ENCODE results near the gene AFAP1L1.
"Not testable (repeated sequence)": the region's sequence is repeated elsewhere in the genome, so short reads cannot be mapped to it uniquely, and the experiment has no call there.

Gene AFAP1L1

DNA sequence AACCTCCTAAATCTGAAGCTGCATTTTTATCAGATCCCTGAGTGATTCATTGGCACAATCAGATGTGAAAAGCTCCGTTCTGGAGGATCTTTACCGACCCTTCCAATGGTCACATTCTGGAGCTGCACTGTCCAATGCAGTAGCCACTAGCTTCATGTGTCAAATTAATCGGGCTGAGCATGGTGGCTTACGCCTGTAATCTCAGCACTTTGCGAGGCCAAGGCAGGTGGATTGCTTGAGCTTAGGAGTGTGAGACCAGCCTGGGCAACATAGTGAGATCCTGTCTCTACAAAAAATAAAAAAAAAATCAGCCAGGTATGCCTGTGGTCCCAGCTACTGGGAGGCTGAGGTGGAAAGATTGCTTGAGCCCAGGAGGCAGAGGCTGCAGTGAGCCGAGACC, 103.8 kb downstream of the AFAP1L1 start:
- DNase-seq = no peak

DNA sequence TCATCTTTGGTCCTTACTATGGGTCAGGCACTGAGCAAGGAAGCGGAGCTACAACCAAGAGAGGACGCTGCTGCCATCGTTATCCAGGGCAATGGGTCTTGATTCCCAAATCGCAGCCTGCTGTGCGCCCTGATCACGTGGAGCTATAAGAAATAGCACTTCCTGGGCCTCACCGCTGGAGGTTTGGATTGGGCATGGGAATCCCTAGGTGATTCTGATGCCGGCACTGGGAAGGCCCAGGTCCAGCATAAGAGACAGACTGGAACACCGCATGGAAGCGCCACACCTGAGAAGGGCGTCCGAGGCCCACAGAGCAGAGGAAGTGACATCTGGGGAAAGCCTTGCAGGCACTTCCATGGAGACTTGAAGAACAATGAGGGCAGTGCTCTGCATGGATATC, 104.4 kb downstream of the AFAP1L1 start:
- no peak for DNase-seq

DNA sequence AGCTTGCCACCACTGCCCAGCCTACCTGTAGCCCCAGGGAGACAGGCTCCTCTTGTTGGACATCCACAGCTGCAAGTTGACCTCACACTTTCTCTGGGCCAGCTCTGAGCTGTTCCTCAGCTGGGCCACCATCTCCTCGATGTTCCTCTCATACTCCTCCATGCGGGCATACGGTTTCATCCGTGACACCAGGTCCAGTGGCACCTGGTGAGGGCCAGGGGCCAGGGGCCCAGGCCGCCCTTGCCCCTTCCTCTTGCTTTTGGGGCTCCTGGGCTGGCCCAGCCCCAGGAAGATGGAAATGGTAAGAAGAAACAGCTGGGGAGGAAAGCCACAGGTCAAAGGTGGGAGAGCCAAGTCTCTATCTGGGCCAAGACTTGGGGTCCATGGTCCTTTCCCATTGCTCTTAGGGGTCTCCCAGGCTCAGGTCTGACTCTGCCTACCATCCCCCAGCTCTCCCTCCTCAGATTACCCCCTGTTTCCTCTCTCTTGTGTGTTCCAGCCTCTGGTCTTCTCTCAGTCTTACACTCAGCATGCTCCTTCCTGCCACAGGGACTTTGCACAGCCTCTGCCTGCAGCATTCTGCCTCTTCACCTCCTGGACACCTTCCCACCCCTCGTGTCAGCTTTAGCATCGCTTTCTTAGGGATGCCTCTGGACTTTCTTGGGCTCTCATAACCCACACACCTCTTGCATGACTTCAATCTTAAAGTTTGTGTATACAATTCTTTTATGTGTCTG, 105.2 kb downstream of the AFAP1L1 start:
- no peak for DNase-seq

DNA sequence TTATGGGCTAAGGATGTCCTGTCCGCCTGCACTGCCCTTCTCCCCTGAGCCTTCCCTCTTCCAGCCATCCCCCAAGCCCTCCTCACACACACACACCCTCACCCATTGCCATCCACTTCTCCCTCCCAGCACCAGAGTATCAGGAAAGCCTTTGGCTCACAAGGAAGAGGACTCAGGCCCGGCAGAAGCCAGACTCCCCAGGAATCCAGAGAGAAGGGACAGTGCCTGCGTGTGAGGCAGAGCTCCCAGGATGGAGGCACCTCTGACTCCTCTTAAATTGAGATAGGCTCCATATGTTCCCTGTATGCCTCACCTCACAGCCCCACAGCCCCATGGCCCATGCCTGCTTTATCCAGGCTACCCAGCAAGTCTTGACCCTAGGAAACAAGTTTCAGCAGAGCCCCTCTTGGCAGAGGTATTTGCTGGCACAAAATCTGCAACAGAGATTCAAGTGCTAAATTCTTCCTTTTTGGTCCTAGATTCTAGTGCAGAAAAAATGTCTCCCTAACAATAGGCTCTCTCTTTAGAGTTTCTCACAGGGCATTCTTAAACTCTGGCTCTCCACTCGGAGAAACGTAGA, 106.7 kb downstream of the AFAP1L1 start:
- DNase-seq = no peak

DNA sequence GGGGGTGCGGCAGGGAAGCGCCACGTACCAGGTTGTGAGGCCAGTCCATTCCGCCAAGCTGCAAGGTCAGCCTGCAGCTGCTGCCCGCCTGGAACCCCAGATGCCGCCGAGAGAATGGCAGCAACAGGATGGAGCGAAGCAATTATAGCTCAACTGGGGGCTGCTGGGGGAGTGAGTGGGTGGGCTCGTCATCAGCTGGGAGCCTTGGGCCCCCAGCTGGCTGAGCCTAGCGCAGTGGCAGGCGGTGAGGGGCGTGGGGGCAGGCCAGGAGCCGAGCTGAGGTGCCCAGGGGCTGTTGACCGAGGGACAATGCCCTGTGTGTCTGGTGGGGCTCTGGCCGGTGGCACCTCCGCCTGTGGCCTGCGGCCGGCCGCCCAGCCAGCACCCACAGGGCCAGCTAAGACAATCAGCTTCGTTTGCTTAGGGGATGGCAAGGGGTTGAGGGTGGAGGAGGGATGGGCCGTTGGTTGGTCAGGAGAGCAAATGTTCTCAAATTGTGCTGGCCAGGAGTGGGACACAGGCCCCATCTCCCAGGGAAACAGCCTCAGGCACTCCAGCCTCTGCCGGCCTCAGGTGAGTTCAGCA, 107.6 kb downstream of the AFAP1L1 start, which contains the start of gene IL17B:
IL17B (minus strand) TSS at position 116 of the 585 bp plus-strand sequence; CDS start at position 49, 67 bp downstream.
- peak; percentile 39 for DNase-seq

DNA sequence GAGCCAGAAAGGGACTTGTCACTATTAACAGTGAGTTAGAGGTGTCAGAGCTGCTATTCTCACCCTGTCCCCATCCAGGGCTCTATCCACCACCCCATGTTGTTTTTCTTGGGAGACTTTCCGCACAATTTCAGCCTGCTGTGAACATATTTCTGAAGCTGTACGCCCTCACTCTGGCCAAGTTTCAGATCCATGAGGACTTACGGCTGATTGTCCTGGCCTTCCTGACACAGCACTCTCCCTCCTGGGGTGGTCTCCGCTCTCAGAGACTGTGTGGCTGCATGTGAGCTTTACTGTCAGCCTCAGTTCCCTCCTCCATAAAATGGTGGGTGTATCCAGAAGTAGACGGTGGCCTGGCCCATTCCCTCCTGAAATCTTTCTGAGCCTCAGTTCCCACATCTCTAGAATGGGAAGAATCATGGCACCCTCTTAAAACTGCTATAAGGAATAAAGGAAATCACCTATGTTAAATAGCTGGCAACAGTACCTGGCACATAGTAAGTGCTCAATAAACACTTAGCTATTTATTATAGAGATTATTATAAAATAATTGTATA, 108.2 kb downstream of the AFAP1L1 start:
- no peak for DNase-seq

DNA sequence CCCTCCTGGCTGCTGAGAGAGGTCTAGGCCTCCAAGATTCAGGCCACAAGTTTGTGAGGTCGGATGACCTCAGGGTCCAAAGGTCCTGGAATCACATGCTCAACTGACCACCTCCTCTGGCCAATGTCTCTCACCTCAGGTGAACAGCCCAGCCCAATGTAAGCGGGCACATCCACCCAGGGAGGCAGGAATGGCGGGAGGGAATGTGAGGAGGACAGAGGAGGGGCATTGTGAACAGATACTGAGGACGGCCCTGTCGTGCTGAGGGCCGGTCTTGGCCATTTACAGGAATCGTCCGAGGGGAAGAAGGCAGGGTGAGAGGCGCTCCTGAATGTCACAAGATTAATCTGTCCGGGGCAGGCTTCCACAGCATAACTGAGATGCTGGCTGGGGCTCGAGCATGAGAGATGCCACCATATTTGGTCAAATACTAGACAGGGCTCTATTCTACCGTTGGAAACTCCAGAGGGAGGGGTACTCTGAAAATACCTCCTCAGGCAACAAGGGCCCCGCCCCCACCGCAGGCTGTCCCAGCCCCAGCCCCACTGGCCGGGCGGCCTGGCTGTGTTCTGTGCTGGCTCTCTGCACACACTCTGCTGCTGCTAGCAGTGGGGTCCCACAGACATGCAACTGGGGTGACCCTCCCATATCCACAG, 108.9 kb downstream of the AFAP1L1 start:
- no peak for DNase-seq

DNA sequence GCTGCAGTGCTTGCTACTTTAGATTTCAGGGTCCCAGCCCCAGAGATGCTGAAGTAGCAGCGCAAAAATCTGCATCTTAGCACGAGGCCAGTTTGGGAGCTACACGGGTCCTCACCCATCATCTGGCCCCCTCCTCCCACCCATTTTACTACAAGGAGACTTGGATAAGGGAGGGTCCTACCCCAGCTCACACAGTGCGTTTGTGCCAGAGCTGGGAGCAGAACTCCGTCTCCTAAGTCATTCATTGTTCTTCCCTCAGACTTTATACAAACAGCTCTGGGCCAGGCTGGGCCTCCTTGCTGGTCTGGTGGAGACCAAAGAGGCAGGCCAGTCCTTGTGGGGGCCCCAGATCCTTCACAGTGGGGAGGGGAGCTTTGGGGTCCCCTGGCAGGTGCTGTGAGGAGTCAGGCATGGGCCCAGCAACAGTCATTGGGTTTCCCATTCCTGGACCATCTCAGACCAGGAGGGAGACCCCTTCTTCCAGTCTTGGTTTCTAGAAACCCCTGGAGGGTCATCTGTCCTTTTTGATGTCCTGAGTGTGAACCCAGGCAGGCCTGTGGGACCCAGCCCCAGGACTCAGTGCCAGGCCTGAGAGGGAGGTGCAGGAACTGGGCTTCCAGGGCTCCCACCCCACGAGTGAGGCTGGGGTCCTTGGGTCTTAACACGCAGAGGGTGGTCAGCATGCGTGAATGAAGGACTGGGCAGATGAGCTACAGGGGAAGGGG, 109.8 kb downstream of the AFAP1L1 start:
- no peak for DNase-seq

DNA sequence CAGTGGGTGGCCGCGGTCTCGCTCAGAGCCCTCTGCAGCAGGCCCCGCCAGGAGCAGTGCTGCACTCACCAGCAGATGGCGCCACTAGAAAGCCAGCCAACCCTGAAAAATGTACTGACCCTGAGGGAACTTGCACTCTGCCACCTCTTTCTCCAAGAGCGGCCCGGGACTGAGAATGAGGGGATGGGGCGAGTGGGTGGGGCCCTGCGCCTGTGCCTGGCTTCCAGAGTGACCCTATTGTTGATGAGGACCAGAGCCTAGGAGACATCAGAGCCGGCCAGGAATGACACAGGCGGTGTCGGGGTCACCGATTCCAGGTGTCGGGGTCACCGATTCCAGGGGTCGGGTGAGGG, 110.3 kb downstream of the AFAP1L1 start:
- peak; percentile 90 for DNase-seq

DNA sequence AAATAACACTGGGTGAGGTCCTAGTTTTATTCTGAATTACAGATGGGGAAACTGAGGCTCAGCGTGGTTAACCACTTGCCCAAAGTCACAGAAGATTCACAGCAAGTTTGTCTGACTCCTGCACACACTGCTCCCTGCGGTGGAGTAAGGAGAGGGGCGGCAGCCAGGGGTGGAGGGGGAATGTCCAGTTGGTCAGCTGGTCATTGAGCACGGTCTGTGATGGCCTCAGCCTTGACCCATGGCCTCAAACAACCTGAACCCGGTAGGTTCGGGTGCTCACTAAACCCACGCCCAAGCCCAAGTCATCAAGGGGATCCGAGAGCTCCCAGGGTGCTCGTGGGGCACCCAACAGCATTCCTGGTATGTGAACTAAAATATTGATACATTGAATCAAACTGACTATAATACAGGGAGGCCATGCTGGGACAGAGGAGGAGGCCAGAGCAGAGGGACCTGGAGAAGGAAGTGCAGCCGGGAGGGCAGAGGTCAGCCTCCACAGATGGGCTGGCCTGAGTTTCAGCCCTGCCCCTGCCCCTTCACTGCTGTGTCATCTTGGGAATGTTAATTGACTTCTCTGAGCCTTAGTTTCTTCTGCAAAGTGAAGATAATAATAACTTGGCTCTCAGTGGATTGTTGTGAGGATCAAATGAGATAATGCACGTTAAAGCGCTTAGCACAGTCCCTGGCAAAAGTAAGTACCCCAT, 111.0 kb downstream of the AFAP1L1 start:
- DNase-seq = no peak

DNA sequence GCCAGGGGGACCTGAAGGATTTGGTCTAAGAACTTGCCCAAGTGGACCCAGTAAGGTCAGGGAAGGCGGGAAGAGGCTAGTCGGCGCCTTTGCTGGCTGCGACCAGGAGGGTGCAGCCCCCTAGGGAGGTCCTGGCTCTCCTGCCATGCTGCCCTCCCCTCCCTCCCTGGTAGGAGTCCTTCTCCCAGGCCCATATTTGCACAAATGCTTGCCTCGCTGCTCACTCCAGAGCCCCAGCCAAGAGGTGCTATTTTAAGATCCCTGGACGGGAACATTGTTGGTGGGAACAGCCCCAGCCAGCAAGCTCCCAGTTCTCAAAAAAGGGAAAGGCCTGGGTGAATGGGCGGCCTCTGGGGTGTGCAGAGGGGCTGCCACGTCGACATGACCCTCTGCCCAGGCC, 111.7 kb downstream of the AFAP1L1 start:
- no peak for DNase-seq

DNA sequence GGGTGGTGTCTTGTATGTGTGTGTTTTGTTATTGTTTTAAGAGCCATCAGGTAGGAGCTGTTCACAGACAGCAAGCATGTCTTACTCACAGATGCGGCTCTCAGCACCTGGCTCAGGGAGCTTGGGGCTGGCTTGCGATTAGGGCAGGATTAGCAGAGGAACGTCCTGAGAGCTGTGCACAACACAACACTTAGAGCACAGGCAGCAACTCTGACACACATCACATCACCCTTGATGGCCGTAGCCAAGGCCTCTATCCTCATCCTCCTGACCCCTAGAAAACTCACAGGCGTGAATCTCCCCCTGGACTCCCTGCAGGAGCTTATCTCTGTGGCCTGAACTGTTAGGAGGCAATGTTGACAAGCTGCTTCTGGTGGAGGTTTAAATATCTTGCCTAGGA, 114.5 kb downstream of the AFAP1L1 start:
- no peak for DNase-seq

DNA sequence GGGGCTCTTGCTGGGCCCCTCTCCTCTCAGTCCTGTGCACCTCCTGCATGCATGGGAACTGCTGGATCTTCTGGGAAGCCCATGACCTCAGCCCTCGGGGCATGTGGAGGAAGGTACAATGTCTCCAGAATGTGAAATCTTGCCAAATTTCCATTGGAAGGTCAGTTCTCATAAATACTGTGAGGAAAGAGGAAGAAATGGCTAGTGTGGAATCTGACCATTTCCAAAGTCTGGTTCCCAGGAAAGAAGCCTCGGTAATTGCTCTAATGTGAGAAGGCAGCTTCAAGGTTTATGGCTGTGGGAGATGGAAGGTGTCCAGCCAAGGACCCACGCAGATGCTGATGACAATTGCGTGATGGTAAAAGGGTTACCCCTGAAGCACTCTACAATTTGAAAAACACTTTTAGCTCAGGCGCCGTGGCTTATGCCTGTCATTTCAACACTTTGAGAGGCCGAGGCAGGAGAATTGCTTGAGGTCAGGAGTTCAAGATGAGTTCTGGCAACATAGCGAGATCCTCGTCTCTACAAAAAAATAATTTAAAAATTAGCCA, 115.5 kb downstream of the AFAP1L1 start:
- no peak for DNase-seq

DNA sequence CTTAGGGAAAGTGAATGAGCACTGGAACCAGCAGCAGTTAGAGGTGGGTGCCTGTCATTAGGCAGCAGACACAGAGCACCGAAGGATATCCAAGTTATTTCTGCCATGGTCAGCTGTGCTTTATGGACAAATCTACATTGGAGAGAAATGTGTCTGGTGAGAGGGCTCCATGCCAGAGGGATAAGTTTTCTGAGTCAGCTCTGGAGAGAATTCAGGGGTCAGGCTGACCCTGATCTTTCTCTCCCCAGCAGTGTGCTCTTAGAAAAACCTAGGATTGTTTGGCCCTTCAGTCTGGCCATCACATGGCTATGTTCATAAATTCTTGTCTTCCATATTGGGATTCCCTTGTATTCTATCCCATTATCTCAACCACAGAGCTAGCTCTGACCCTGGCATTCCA, 116.3 kb downstream of the AFAP1L1 start:
- DNase-seq = no peak

DNA sequence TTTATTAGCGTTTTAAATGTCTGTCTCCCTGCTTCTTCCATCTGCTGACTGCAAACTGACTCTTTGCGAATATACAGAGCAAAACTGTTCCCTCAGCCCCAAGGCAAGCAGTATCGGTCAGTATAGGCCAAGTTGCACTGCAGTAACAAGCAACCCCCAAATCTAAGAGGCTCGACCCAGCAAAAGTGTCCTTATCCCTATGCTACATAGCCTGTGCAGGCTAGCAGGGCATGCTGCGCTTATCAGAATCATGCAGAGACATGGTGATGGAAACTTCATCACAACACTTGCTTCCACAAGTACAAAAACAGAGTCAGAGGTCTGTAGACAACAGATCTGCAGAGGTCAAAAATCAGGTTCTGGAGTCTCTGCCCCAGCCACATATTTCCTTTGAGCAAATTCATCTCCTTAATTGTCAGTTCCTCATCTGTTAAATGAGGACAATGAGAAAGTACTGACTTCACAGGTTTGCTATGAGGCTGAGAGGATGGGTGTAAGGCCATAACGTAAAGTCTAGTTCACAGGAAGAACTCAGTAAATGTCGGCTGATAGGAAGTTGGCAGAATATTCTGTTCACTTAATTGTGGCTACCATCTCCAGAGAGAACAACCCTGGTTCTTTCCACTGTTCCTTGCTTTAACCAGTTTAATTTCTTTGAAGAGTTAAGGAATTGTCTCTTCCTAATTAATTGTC, 117.0 kb downstream of the AFAP1L1 start:
- DNase-seq = no peak

DNA sequence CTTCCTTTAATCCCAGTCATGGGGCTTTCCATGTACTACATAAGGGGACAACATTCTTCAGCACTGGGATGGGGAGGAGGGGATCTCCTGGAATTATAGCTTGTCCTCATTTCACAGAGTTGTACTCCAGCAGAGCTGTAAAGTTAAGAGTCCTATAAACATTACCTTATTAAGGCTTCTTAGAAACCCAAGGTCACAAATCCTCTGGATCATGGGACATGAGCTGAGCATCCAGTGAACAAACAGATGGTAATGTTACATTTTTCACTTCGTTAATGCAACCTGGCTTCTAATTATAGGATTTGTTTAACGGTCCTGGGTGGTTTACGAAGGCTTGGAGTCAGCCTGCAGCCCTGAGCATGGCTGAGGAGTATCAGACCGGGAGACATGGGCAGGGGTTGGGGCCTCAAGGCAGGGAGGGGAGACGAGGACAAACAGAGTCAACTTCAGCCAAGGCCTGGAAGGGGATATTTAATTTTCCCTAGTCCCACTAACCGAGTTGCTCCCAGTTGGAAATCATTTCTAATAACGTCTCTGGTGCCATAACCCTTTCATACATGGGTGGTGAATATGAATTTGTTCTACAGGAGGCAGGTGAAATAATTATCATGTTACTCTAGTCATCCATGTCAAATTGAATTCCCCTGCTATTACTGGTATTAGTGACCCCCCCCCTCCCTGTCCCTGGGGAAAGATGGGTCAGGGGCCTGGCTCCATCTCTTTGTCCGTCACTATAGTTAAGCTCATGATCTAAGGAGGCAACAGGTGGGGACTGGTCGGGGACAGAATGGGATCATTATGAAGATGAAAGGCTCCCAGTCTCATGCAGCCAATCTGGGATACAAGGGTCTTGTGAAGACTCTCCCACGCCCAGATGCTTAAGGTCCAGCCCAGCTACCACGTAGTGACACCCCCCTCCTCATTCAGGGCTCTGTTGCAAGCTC, 118.2 kb downstream of the AFAP1L1 start:
- DNase-seq = no peak

DNA sequence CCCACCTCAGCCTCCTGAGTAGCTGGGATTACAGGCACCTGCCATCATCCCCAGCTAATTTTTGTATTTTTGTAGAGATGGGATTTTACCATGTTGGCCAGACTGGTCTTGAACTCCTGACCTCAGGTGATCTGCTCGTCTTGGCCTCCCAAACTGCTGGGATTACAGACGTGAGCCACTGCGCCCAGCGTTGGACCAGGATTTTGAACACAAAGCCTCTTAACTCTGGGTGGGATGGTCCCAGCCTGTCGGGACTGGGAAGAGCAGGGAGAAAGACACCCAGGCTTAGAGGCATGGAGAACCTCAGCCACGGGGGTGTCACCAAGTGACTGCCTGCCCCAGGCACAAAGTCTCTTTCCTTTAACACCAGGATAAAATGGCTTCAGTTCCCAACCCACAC, 119.4 kb downstream of the AFAP1L1 start:
- DNase-seq = not testable (repeated sequence)

All from eye (tissue), 1 donor.